Neutrophil (primary cell): Measurements from ENCODE around the gene WNK1.

Experiments
- H3K27ac ChIP-seq: fragments of 200-600 bp; sonication (generic); 2 replicates; pipeline ENCODE4 v1.5.1; 2016; ENCODE audit warnings: mild to moderate bottlenecking, moderate library complexity
- H3K27me3 ChIP-seq: fragments of 200-600 bp; sonication (generic); 2 replicates; pipeline ENCODE4 v1.6.0; 2016; ENCODE audit warnings: mild to moderate bottlenecking
- H3K36me3 ChIP-seq: fragments of 200-600 bp; sonication (generic); 2 replicates; pipeline ENCODE4 v1.5.1; 2017
- H3K4me1 ChIP-seq, 2 experiments: fragments of 200-600 bp in 1 of 2; sonication (generic) in 1 of 2; 1 replicate in 1 of 2; 2 replicates in 1 of 2; pipeline versions ENCODE4 v1.5.1 to v1.6.1; 2013 to 2016; ENCODE audit warnings: low read depth in 1 of 2, low read length in 1 of 2, mild to moderate bottlenecking in 1 of 2, moderate library complexity in 1 of 2; ENCODE audit not compliant: control insufficient read depth in 1 of 2, insufficient read depth in 1 of 2
- H3K4me3 ChIP-seq, 2 experiments: fragments of 200-600 bp in 1 of 2; sonication (generic) in 1 of 2; 1 replicate in 1 of 2; 2 replicates in 1 of 2; pipeline ENCODE4 v1.5.1; 2013 to 2016; ENCODE audit warnings: low read depth in 1 of 2, low read length in 1 of 2, mild to moderate bottlenecking in 1 of 2, moderate library complexity in 1 of 2
- H3K9me3 ChIP-seq: fragments of 200-600 bp; sonication (generic); 2 replicates; pipeline ENCODE4 v1.5.1; 2016
- CTCF ChIP-seq: fragments of 200-600 bp; sonication (generic); IDR thresholded peaks from 2 replicates; pipeline ENCODE4 v1.5.1; 2016; ENCODE audit warnings: antibody characterized with exemption

Gene WNK1

DNA sequence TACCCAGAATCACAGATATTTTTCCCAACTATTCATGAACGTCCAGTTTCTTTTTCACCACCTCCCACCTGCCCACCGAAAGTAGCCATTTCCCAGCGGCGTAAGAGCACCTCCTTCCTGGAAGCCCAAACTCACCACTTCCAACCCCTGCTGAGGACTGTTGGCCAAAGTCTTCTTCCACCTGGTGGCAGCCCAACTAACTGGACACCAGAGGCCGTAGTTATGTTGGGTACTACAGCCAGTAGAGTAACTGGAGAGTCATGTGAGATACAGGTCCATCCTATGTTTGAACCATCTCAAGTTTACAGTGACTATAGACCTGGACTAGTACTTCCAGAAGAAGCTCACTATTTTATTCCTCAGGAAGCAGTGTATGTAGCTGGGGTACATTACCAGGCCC, 115.5 kb downstream of the WNK1 start:
- Histone ChIP-seq H3K4me3 (no peak overlapping the region), H3K27ac (no peak overlapping the region), H3K36me3 (peaks cover 95% of the 10 kb centered on the region), H3K9me3 (no peaks in the 10 kb centered on the region), H3K4me1 (no peaks in the 10 kb centered on the region), H3K27me3 (no peaks in the 10 kb centered on the region)
- no peak for TF ChIP-seq CTCF

- Histone ChIP-seq H3K36me3 (peaks cover 91% of the 10 kb centered on the region), H3K27ac (no peak overlapping the region), H3K4me3 (no peak overlapping the region), H3K27me3 (no peaks in the 10 kb centered on the region), H3K9me3 (no peaks in the 10 kb centered on the region), H3K4me1 (no peaks in the 10 kb centered on the region)
- no peak for TF ChIP-seq CTCF
Measured at GRCh38 chr12:868722-869121, 116.3 kb downstream of the WNK1 start.

DNA sequence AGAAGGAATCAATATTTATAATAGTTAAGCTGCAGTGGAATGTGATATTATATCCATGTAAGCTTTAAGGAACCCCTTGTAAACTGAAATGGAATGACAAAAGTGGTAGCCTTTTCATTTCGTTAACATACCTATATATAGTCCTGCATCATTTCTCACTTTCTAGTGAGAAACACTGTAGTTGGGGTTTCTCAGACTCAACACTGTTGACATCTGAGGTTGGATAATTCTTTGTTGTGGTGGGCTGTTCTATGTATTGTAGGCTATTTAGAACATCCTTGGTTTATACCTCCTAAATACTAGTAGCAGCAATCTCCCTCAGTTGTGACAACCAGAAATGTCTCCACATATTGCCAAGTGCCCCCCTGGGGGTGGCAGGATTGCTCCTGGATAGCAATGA, 118.0 kb downstream of the WNK1 start:
- no peaks in the 10 kb centered on the region for H3K27me3 ChIP-seq
- no peaks in the 10 kb centered on the region for H3K4me1 ChIP-seq
- TF ChIP-seq CTCF: no peak
- no peaks in the 10 kb centered on the region for H3K9me3 ChIP-seq
- peaks cover 91% of the 10 kb centered on the region for H3K36me3 ChIP-seq
- no peak overlapping the region for H3K27ac ChIP-seq
- H3K4me3 ChIP-seq: no peak overlapping the region

DNA sequence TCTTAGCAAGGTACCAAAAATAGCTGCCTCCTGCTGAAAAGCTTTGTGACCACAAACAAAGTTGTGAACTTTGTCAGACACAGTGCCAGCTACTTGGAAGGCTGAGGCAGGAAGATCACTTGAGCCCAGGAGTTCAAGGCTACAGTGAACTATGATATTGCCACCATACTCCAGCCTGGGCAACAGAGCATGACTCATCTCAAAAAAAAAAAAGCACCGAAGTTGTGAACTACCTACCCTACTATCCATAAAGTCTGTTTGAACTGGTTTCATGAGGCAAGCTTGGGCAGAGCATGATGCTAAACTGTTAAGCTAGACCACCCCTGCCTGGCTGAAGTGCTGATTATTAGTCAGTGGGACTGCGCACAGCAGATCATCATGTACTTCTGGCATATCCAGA, 121.6 kb downstream of the WNK1 start:
- Histone ChIP-seq H3K27me3 (no peaks in the 10 kb centered on the region), H3K4me3 (no peak overlapping the region), H3K27ac (no peak overlapping the region), H3K4me1 (no peaks in the 10 kb centered on the region), H3K9me3 (no peaks in the 10 kb centered on the region), H3K36me3 (peaks cover 73% of the 10 kb centered on the region)
- TF ChIP-seq CTCF: no peak

DNA sequence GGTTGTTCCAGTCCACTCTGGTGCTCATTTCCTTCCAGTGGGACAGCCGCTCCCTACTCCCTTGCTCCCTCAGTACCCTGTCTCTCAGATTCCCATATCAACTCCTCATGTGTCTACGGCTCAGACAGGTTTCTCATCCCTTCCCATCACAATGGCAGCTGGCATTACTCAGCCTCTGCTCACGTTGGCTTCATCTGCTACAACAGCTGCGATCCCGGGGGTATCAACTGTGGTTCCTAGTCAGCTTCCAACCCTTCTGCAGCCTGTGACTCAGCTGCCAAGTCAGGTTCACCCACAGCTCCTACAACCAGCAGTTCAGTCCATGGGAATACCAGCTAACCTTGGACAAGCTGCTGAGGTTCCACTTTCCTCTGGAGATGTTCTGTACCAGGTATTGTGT, 127.3 kb downstream of the WNK1 start:
- TF ChIP-seq CTCF: no peak
- H3K9me3 ChIP-seq: no peaks in the 10 kb centered on the region
- no peak overlapping the region for H3K4me3 ChIP-seq
- H3K27me3 ChIP-seq: no peaks in the 10 kb centered on the region
- peaks cover 81% of the 10 kb centered on the region for H3K36me3 ChIP-seq
- H3K4me1 ChIP-seq: no peaks in the 10 kb centered on the region
- H3K27ac ChIP-seq: no peak overlapping the region

- Histone ChIP-seq H3K9me3 (no peaks in the 10 kb centered on the region), H3K4me1 (no peaks in the 10 kb centered on the region), H3K36me3 (peaks cover 84% of the 10 kb centered on the region), H3K27me3 (no peaks in the 10 kb centered on the region), H3K27ac (no peak overlapping the region), H3K4me3 (no peak overlapping the region)
- TF ChIP-seq CTCF: no peak
Measured at GRCh38 chr12:880656-881055, 128.3 kb downstream of the WNK1 start.
